SK-MEL-5 (cell line): ENCODE results near the gene INPP5A. TPM values are rescaled to one million over a fixed set of nuclear protein-coding genes. Genes with fewer than 3 reads are reported as not detected.

Experiments
- DNase-seq: peaks from one replicate; pipeline ENCODE4 v3.0.0-alpha.2; 2016; ENCODE audit warnings: low read depth, low spot score
- in situ Hi-C: cut with HindIII; loops from 2 replicates; pipeline ENCODE4 v1.10.0; 2016; ENCODE audit warnings: low sequenced_read_pairs, high pct_unique_total_duplicates, low pct_unique_long_range_greater_than_20kb
- total RNA-seq: library from RNA; depleted of rRNA; stranded (reverse); fragments of >200 nt; shearing (Covaris generic); gene quantifications from 2 replicates; pipeline ENCODE4 v1.2.3, GENCODE V29; 2014

Gene INPP5A
- total RNA-seq, 1 experiment from 2014 or later = 11.1 TPM

GRCh38 chr10:132619927-132620326 lies 82.3 kb downstream of the INPP5A start:
- in situ Hi-C loops = no loop called here

GRCh38 chr10:132624061-132624846 lies 86.7 kb downstream of the INPP5A start:
- in situ Hi-C loops = no loop called here
- DNase-seq = no peak

More at GRCh38 chr10:132619927-132620326, 82.3 kb downstream of the INPP5A start:
- DNase-seq = no peak

- in situ Hi-C loops = no loop called here
Measured at GRCh38 chr10:132624847-132625471, 87.4 kb downstream of the INPP5A start.

GRCh38 chr10:132626019-132626760 lies 88.6 kb downstream of the INPP5A start:
- in situ Hi-C loops = no loop called here
- DNase-seq = no peak

More at GRCh38 chr10:132624847-132625471, 87.4 kb downstream of the INPP5A start:
- DNase-seq = no peak

GRCh38 chr10:132626761-132627665 lies 89.4 kb downstream of the INPP5A start:
- in situ Hi-C loops = no loop called here
- DNase-seq = no peak

GRCh38 chr10:132627666-132628531 lies 90.3 kb downstream of the INPP5A start:
- in situ Hi-C loops = no loop called here
- no peak for DNase-seq

- in situ Hi-C loops = no loop called here
- no peak for DNase-seq
Measured at GRCh38 chr10:132628966-132629900, 91.6 kb downstream of the INPP5A start.

- in situ Hi-C loops = no loop called here
- no peak for DNase-seq
Measured at GRCh38 chr10:132630156-132630555, 92.6 kb downstream of the INPP5A start.

- in situ Hi-C loops = no loop called here
Measured at GRCh38 chr10:132630666-132631337, 93.2 kb downstream of the INPP5A start.

GRCh38 chr10:132631338-132631735 lies 93.8 kb downstream of the INPP5A start:
- DNase-seq = no peak
- in situ Hi-C loops = no loop called here

More at GRCh38 chr10:132630666-132631337, 93.2 kb downstream of the INPP5A start:
- DNase-seq = no peak

- no peak for DNase-seq
- in situ Hi-C loops = no loop called here
Measured at GRCh38 chr10:132632091-132632561, 94.5 kb downstream of the INPP5A start.

- no peak for DNase-seq
- in situ Hi-C loops = no loop called here
Measured at GRCh38 chr10:132632851-132633684, 95.5 kb downstream of the INPP5A start.

- in situ Hi-C loops = no loop called here
- DNase-seq = peak; percentile 19
Measured at GRCh38 chr10:132634241-132634946, 96.8 kb downstream of the INPP5A start.

- no peak for DNase-seq
- in situ Hi-C loops = no loop called here
Measured at GRCh38 chr10:132634947-132635271, 97.3 kb downstream of the INPP5A start.
